Astrocyte (in vitro differentiated cells and primary cell): Measurements from ENCODE around the gene SLC25A22. TPM values are rescaled to one million over a fixed set of nuclear protein-coding genes. Genes with fewer than 3 reads are reported as not detected.
A peak's percentile ranks its signal among the peaks of the same experiment; 100 is the strongest.

ENCODE experiments used
- DNase-seq: peaks from one replicate; pipeline ENCODE4 v3.0.0-alpha.2; 2010; ENCODE audit warnings: low read depth
- FAIRE-seq: peaks from 2 replicates; lab custom pipeline; 2011; peaks lifted over from hg19 to GRCh38; lab: Jason Lieb, UNC
- H2AFZ ChIP-seq: 2 replicates; pipeline ENCODE4 v1.6.0; 2012; ENCODE audit warnings: low read depth, low read length, inconsistent platforms
- H3K27ac ChIP-seq: 2 replicates; pipeline ENCODE4 v1.5.1; 2011; ENCODE audit warnings: low read depth, low read length, inconsistent platforms
- H3K27me3 ChIP-seq: 2 replicates; pipeline ENCODE4 v1.6.0; 2011; ENCODE audit warnings: low read length, inconsistent platforms; ENCODE audit not compliant: insufficient read depth
- H3K36me3 ChIP-seq: 2 replicates; pipeline ENCODE4 v1.5.1; 2011; ENCODE audit warnings: low read length, inconsistent platforms; ENCODE audit not compliant: insufficient read depth
- H3K4me1 ChIP-seq: 2 replicates; pipeline ENCODE4 v1.5.1; 2011; ENCODE audit warnings: low read length, inconsistent platforms; ENCODE audit not compliant: insufficient read depth
- H3K4me2 ChIP-seq: 2 replicates; pipeline ENCODE4 v1.6.0; 2012; ENCODE audit warnings: low read length, inconsistent platforms
- H3K4me3 ChIP-seq: 2 replicates; pipeline ENCODE4 v1.5.1; 2011; ENCODE audit warnings: low read depth, mild to moderate bottlenecking, low read length, inconsistent platforms; ENCODE audit not compliant: insufficient read depth
- H3K79me2 ChIP-seq: 2 replicates; pipeline ENCODE4 v1.6.0; 2012; ENCODE audit warnings: mild to moderate bottlenecking, low read length, inconsistent platforms; ENCODE audit not compliant: insufficient read depth
- H3K9ac ChIP-seq: 2 replicates; pipeline ENCODE4 v1.6.0; 2012; ENCODE audit warnings: mild to moderate bottlenecking, low read length, inconsistent platforms
- H3K9me3 ChIP-seq: 2 replicates; pipeline ENCODE4 v1.5.1; 2012; ENCODE audit warnings: low read depth, mild to moderate bottlenecking, low read length, inconsistent platforms; ENCODE audit not compliant: insufficient read depth
- H4K20me1 ChIP-seq: 2 replicates; pipeline ENCODE4 v1.6.0; 2012; ENCODE audit warnings: low read length, inconsistent platforms; ENCODE audit not compliant: insufficient read depth
- H3K27ac Mint-ChIP-seq: one replicate; pipeline ENCODE4 v1.8.0; 2021; ENCODE audit warnings: mild to moderate bottlenecking, mixed read lengths; ENCODE audit not compliant: unreplicated experiment
- H3K27me3 Mint-ChIP-seq: one replicate; pipeline ENCODE4 v1.8.0; 2021; ENCODE audit warnings: low read depth, mixed read lengths; ENCODE audit not compliant: unreplicated experiment
- H3K36me3 Mint-ChIP-seq: one replicate; pipeline ENCODE4 v1.8.0; 2021; ENCODE audit warnings: low read depth, mixed read lengths; ENCODE audit not compliant: unreplicated experiment
- H3K4me1 Mint-ChIP-seq: one replicate; pipeline ENCODE4 v1.8.0; 2021; ENCODE audit warnings: low read depth, mixed read lengths; ENCODE audit not compliant: unreplicated experiment
- H3K4me3 Mint-ChIP-seq: one replicate; pipeline ENCODE4 v1.8.0; 2021; ENCODE audit warnings: mild to moderate bottlenecking, moderate library complexity, mixed read lengths; ENCODE audit not compliant: unreplicated experiment
- H3K9me3 Mint-ChIP-seq: one replicate; pipeline ENCODE4 v1.8.0; 2021; ENCODE audit warnings: mild to moderate bottlenecking, mixed read lengths; ENCODE audit not compliant: unreplicated experiment
- EZH2 ChIP-seq: IDR thresholded peaks from 2 replicates; pipeline ENCODE4 v1.6.1; 2012; ENCODE audit warnings: mild to moderate bottlenecking, low read length, inconsistent platforms; ENCODE audit not compliant: insufficient read depth
- total RNA-seq: library from RNA; stranded (reverse); gene quantifications from 2 replicates; pipeline ENCODE4 v1.2.1, GENCODE V29; 2021
- TF ChIP-seq, protein P1 (sequence below): IDR thresholded peaks from 2 replicates; pipeline ENCODE4 v1.5.1; 2011; ENCODE audit warnings: low read depth, mild to moderate bottlenecking, inconsistent platforms, low read length, moderate library complexity; ENCODE audit not compliant: insufficient read depth

The SLC25A22 gene
- total RNA-seq, 1 donor from 2014 or later: 21.4 TPM

DNA sequence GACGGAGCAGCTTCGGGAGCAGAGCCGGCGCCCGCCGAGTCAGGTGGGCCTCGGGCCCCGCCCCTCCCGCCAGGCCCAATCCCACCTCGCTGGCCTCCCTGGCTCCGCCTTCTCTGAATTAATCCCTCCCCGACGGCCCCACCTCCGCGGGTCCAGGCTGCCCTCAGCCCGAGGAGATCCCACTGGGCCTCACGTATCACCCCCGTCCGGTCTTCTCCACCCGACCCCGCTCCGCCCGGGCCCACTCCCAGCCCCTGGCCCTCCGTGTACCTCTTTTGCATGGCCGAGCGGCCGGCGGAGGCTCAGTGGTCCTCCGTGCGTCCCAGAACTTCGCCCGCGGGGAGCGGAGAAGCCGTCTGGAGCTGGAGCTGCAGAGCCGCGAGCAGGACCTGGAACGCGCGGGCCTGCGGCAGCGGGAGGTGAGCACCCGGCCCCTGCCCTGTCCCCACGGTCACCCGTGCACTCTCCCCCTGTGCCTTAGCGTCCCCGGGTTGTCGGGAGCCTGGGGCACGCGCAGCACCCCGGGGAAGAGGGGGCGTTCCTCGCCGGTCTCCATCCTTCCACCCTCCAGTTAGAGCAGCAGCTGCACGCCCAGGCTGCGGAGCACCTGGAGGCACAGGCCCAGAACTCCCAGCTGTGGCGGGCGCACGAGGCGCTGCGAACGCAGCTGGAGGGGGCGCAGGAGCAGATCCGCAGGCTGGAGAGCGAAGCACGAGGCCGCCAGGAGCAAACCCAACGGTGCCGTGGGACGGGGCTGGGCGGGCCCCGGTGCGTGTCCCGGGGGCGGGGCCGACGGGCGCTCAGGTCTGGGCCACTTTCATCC is 32.4 kb upstream of the SLC25A22 start:
- Mint-ChIP-seq H3K4me1 (peaks cover 11% of the 10 kb centered on the region), H3K36me3 (no peaks in the 10 kb centered on the region), H3K4me3 (peak overlapping the region; percentile 50), H3K9me3 (no peaks in the 10 kb centered on the region), H3K27me3 (peaks cover 9% of the 10 kb centered on the region), H3K27ac (no peak overlapping the region)
- Histone ChIP-seq H3K36me3 (no peaks in the 10 kb centered on the region), H3K9ac (no peak overlapping the region), H3K79me2 (peaks cover 30% of the 10 kb centered on the region), H4K20me1 (peaks cover 45% of the 10 kb centered on the region), H3K9me3 (no peaks in the 10 kb centered on the region), H3K27me3 (no peaks in the 10 kb centered on the region), H3K27ac (no peak overlapping the region), H2AFZ (peak overlapping the region; percentile 60), H3K4me1 (peaks cover 58% of the 10 kb centered on the region), H3K4me2 (peak overlapping the region; percentile 96), H3K4me3 (peak overlapping the region; percentile 41)
- DNase-seq (no peak), FAIRE-seq (no peak)
- TF ChIP-seq, protein P1, sequence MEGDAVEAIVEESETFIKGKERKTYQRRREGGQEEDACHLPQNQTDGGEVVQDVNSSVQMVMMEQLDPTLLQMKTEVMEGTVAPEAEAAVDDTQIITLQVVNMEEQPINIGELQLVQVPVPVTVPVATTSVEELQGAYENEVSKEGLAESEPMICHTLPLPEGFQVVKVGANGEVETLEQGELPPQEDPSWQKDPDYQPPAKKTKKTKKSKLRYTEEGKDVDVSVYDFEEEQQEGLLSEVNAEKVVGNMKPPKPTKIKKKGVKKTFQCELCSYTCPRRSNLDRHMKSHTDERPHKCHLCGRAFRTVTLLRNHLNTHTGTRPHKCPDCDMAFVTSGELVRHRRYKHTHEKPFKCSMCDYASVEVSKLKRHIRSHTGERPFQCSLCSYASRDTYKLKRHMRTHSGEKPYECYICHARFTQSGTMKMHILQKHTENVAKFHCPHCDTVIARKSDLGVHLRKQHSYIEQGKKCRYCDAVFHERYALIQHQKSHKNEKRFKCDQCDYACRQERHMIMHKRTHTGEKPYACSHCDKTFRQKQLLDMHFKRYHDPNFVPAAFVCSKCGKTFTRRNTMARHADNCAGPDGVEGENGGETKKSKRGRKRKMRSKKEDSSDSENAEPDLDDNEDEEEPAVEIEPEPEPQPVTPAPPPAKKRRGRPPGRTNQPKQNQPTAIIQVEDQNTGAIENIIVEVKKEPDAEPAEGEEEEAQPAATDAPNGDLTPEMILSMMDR: no peak
- peak; percentile 30 for TF ChIP-seq EZH2

DNA sequence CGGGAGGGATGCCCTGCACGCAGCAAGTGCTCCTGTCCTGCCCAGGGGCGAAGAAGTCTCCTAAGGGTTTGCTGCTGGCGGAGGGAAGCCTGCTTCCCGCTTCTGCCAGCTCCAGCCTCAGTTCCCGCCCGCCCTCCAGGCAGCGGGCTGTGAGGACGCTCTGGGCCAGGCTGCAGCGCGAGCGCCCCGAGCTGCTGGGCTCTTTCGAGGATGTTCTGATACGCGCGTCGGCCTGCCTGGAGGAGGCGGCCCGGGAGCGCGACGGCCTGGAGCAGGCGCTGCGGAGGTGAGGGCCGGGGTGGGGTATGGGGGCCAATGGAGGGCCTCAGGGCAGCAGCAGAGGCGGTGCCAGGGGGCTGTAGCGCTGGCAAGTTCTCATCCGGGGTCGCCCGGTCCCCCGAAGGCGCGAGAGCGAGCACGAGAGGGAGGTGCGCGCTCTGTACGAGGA is 31.8 kb upstream of the SLC25A22 start:
- H3K9me3 Mint-ChIP-seq: no peaks in the 10 kb centered on the region
- peaks cover 53% of the 10 kb centered on the region for H3K4me1 ChIP-seq

More for the DNA sequence above, 31.8 kb upstream of the SLC25A22 start:
- TF ChIP-seq, protein P1: no peak
- TF ChIP-seq EZH2: no peak
- peak overlapping the region; percentile 19 for H3K9ac ChIP-seq
- peaks cover 24% of the 10 kb centered on the region for H3K79me2 ChIP-seq
- peak overlapping the region; percentile 41 for H3K4me3 ChIP-seq
- no peak for FAIRE-seq
- Mint-ChIP-seq H3K27ac (no peak overlapping the region), H3K27me3 (peaks cover 11% of the 10 kb centered on the region), H3K36me3 (peaks cover 2% of the 10 kb centered on the region), H3K4me1 (peaks cover 11% of the 10 kb centered on the region), H3K4me3 (no peak overlapping the region)
- peak overlapping the region; percentile 55 for H2AFZ ChIP-seq
- H3K27ac ChIP-seq: no peak overlapping the region
- peak overlapping the region; percentile 96 for H3K4me2 ChIP-seq
- DNase-seq: no peak
- no peaks in the 10 kb centered on the region for H3K36me3 ChIP-seq
- H3K9me3 ChIP-seq: no peaks in the 10 kb centered on the region
- H4K20me1 ChIP-seq: peaks cover 46% of the 10 kb centered on the region
- no peaks in the 10 kb centered on the region for H3K27me3 ChIP-seq
